ENCODE data around the gene TENM4. TPM values are rescaled to one million over a fixed set of nuclear protein-coding genes. Genes with fewer than 3 reads are reported as not detected.
A peak's percentile ranks its signal among the peaks of the same experiment; 100 is the strongest.

TENM4 gene
- total RNA-seq, 4 donors from 2014 or later: 16.8 to 158 (median 120) TPM

DNA sequence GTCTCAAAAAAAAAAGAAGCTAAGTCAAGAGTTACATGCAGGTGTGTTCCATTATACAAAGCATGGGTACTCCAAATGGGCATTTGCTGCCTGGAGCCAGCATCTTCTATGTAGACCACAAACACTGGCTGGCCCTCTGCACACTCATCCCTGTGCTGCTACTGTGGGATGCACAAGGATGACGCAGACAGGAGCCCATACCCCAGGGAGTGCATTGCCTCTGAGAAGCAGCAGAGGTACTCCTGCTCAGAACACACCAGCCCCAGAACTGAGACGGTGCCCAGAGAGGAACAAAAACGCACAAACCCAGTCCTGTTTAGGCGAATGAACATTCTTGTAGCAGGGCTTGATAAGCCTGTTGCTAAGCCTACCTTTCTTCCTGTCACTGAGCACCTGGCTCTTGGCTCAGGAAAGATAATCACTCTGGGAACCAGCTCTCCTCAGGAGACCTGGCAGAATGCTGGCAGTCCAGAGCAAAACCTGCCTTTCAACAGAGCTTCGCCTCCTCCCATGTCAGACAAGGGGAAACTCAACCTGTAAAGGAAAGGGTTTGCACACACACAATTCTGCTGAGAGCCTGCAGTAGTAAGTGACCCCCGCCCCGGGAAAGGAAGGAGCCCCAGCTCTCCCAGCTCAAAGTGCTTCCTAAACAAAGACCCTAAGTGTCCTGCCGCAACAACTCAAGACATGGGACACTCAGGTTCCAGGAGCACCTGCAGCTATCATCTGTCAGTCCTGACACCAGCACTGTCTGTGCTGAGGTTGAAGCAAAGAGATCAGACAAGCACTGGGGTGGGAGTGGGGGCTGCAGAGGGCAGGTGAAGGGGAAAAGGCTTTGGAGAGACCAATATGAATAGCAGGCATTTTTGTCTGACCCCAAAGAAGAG lies 145.7 kb downstream of the TENM4 start:
- DNase-seq: peak; percentile 53 to 66
- no peak for TF ChIP-seq POLR2A (IDR thresholded peaks at IDR 0.05)
- TF ChIP-seq, protein P1, sequence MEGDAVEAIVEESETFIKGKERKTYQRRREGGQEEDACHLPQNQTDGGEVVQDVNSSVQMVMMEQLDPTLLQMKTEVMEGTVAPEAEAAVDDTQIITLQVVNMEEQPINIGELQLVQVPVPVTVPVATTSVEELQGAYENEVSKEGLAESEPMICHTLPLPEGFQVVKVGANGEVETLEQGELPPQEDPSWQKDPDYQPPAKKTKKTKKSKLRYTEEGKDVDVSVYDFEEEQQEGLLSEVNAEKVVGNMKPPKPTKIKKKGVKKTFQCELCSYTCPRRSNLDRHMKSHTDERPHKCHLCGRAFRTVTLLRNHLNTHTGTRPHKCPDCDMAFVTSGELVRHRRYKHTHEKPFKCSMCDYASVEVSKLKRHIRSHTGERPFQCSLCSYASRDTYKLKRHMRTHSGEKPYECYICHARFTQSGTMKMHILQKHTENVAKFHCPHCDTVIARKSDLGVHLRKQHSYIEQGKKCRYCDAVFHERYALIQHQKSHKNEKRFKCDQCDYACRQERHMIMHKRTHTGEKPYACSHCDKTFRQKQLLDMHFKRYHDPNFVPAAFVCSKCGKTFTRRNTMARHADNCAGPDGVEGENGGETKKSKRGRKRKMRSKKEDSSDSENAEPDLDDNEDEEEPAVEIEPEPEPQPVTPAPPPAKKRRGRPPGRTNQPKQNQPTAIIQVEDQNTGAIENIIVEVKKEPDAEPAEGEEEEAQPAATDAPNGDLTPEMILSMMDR (IDR thresholded peaks at IDR 0.05): no peak
- H3K4me1 ChIP-seq: peaks cover 24 to 25% of the 10 kb centered on the region in 2 donors
- intact Hi-C loops (cut with DNase I): no loop called here
- H3K9me3 ChIP-seq: no peaks in the 10 kb centered on the region
- H3K4me3 ChIP-seq (replicated peaks in 1 of 3): no peak overlapping the region
- H3K27ac ChIP-seq: no peak overlapping the region
- H3K27me3 ChIP-seq: no peaks in the 10 kb centered on the region
- H3K36me3 ChIP-seq: no peaks in the 10 kb centered on the region
- 27 to 40% methylated on average over 8 of the region's 8 CpGs for WGBS, 2 donors

DNA sequence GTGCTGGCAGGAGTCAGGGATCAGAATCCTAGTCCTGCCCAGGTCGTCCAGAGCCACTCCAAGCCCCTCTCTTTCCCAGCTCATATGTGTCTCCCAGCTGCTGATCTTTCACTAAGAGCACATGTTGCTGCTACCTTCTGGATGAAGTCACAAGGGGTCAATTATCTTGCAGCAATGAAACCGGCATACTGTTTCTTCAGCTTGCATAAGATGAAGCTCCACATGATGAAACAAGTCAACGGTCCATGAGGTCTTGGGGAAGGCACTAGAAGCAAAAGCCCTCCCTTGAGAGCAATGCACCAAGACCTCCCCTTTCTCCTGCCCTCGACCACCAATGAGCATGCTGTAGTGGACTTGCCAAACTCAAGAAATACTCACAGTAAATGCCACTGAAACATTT lies 148.9 kb downstream of the TENM4 start:
- no peaks in the 10 kb centered on the region for H3K36me3 ChIP-seq
- no peak overlapping the region for H3K27ac ChIP-seq
- no peak for DNase-seq
- no peak for TF ChIP-seq POLR2A (IDR thresholded peaks at IDR 0.05)
- TF ChIP-seq, protein P1 (IDR thresholded peaks at IDR 0.05): no peak
- H3K9me3 ChIP-seq: no peaks in the 10 kb centered on the region
- H3K4me1 ChIP-seq: peaks cover 24 to 25% of the 10 kb centered on the region in 2 donors
- 57 to 61% methylated on average over 4 of the region's 4 CpGs for WGBS, 2 donors
- H3K27me3 ChIP-seq: no peaks in the 10 kb centered on the region
- no peak overlapping the region for H3K4me3 ChIP-seq (replicated peaks in 1 of 3)
- intact Hi-C loops (cut with DNase I): no loop called here

DNA sequence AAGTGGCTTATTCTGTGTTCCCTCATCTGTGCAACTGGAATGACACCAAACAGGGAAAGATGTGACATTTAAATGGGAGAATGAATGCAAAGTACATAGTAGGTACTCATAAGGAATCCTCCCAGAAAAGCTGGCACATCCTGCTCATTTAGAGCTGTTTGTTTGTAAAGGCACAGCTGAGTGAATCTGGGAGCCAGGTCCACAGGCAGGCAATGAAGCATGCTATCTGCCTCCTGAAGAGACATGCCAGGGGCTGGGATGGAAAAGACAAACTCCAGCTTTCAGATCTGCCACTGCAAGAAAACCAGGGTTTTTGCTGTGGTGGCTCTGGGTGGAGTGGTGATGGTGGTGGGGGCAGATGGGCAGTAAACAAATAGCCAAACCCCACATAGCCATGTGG lies 150.1 kb downstream of the TENM4 start:
- no peaks in the 10 kb centered on the region for H3K27me3 ChIP-seq
- H3K27ac ChIP-seq: no peak overlapping the region
- TF ChIP-seq POLR2A (IDR thresholded peaks at IDR 0.05): no peak
- TF ChIP-seq, protein P1 (IDR thresholded peaks at IDR 0.05): no peak
- intact Hi-C loops (cut with DNase I): no loop called here
- no peaks in the 10 kb centered on the region for H3K9me3 ChIP-seq
- DNase-seq: peak; percentile 52 to 66
- H3K4me1 ChIP-seq: peaks cover 24 to 25% of the 10 kb centered on the region in 2 donors
- H3K36me3 ChIP-seq: no peaks in the 10 kb centered on the region
- H3K4me3 ChIP-seq (replicated peaks in 1 of 3): no peak overlapping the region

DNA sequence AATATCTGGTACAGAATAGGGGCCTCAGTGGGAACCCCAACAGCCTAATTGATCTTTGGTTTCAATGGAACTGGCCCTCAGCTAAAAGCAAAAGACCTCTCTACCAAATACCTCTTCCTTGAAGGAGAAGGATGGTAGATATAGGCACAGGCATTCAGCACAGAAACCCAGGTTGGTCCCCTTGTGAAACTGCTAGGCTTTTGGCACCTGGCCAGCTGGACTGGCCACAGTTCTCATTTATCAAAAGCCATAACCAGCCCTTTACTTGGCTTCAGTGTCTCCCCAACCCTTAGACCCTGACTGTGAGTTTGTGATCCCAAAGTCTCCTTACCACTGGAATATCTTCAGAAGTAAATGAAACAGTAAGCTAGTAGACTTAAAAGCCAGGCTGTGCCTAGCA lies 152.9 kb downstream of the TENM4 start:
- Histone ChIP-seq H3K4me1 (peaks cover 10 to 12% of the 10 kb centered on the region in 2 donors), H3K36me3 (no peaks in the 10 kb centered on the region), H3K4me3 (replicated peaks in 1 of 3) (no peak overlapping the region), H3K27me3 (no peaks in the 10 kb centered on the region), H3K27ac (no peak overlapping the region), H3K9me3 (no peaks in the 10 kb centered on the region)
- DNase-seq: peak; percentile 44 to 51
- TF ChIP-seq POLR2A (IDR thresholded peaks at IDR 0.05): no peak
- TF ChIP-seq, protein P1 (IDR thresholded peaks at IDR 0.05): no peak
- intact Hi-C loops (cut with DNase I): no loop called here

DNA sequence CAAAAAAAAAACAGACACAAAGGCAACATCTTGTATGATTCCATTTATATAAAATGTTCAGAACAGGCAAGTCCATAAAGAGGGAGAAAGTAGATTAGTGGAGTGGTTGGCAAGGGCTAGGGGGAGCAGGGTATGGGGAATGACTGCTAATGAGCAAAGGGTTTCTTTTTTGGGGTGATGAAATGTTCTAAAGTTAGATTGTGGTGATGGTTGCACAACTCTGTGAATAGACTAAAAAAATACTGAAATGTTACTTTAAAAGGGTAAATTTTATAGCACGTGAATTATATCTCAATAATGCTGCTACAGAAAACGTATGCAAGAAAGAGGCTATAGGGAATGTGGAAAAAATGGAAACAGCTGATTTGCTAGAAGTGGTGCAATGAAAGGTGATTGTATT lies 155.1 kb downstream of the TENM4 start:
- H3K4me1 ChIP-seq: peaks cover under 1 to 4% of the 10 kb centered on the region in 2 donors
- H3K27ac ChIP-seq: no peak overlapping the region
- TF ChIP-seq POLR2A (IDR thresholded peaks at IDR 0.05): no peak
- TF ChIP-seq, protein P1 (IDR thresholded peaks at IDR 0.05): no peak
- H3K9me3 ChIP-seq: no peaks in the 10 kb centered on the region
- no peak overlapping the region for H3K4me3 ChIP-seq (replicated peaks in 1 of 3)
- intact Hi-C loops (cut with DNase I): no loop called here
- no peaks in the 10 kb centered on the region for H3K27me3 ChIP-seq
- no peak for DNase-seq
- no peaks in the 10 kb centered on the region for H3K36me3 ChIP-seq
- WGBS, 2 donors: 80 to 86% methylated on average over 2 of the region's 2 CpGs
